IMR-90 (cell line): ENCODE data around the gene LILRA1.

Experiments used
- CEBPB ChIP-seq: IDR thresholded peaks from 2 replicates; pipeline ENCODE4 v1.6.1; 2012; ENCODE audit warnings: low read depth, low read length, improper control_type of control experiment
- CTCF ChIP-seq: conservative IDR thresholded peaks from 2 replicates; pipeline ENCODE4 v1.5.1; 2012; ENCODE audit warnings: mild to moderate bottlenecking, low read depth, low read length, improper control_type of control experiment
- MAZ ChIP-seq: IDR thresholded peaks from 2 replicates; pipeline ENCODE4 v1.6.1; 2012; ENCODE audit warnings: low read depth, mild to moderate bottlenecking, low read length, improper control_type of control experiment, moderate library complexity, borderline replicate concordance
- RAD21 ChIP-seq: IDR thresholded peaks from 2 replicates; pipeline ENCODE4 v1.6.1; 2012; ENCODE audit warnings: low read length, improper control_type of control experiment

DNA sequence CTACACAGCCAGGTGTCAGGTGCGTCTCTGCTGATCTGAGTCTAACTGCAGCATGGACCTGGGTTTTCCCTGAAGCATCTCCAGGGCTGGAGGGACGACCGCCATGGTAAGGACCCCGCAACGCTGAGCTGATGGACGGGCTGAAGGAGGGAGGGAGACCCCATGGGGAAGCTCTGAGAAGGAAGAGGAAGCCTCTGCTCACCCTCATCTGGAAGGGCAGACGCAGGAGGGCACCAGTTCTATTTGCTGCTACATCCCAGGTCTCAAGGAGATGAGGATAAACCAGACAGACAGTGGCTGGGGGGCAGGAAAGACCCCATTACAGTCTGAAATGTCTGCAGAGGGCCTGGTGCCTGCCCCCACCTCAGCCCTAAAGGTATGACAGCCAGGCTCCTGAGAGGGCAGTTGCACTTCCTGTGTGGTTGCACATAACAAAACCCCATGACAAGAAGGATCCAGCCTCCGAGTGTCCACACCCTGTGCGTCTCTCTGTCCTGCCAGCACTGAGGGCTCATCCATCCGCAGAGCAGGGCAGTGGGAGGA, 20.0 kb upstream of the LILRA1 start, which contains the start of gene LILRA2:
- TF ChIP-seq CTCF = no peak
- TF ChIP-seq MAZ = no peak
- TF ChIP-seq RAD21 = no peak
- TF ChIP-seq CEBPB = no peak
